VCaP (cell line): Measurements from ENCODE around the gene SLC25A36.

ENCODE experiments used
- H3K27ac ChIP-seq: fragments of 450-650 bp; 2 replicates; pipeline ENCODE4 v1.5.1; 2017
- CTCF ChIP-seq: fragments of 450-650 bp; conservative IDR thresholded peaks from 2 replicates; pipeline ENCODE4 v1.5.1; 2017; ENCODE audit warnings: mild to moderate bottlenecking, moderate library complexity

Gene SLC25A36

DNA sequence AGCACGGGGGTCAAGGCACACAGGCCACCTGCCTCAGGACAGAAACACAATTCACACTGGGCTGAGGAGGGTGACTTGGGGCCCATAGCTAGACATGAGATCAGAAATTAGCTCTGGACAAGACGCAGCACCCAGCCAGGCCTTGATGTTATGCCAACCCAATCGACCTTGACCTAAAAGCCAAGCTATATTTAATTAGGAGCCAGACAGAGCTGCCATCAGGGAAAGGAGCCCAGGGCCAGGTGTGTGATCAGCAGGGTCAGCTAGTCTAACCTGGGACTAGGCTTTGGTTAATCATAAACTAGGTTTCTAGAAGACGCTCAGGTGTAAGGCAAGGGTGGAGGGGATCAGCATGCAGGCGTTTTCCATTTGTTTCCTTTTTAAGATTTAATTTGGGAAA lies 23.9 kb upstream of the SLC25A36 start:
- TF ChIP-seq CTCF = no peak
- peak overlapping the region; percentile 31 for H3K27ac ChIP-seq

DNA sequence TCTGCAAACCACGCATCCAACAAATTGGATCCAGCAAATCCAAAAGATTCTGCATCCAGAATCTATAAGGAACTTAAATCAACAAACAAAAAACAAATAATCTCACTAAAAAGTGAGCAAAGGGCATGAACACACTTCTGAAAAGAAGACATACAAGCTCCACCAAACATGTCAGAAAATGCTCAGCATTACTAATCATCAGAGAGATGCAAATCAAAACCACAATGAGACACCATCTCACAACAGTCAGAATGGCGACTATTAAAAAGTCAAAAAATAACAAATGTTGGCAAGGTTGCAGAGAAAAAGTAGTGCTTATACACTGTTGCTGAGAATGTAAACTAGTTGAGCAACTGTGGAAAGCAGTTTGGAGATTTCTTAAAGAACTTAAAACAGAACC lies 21.6 kb upstream of the SLC25A36 start:
- no peak overlapping the region for H3K27ac ChIP-seq
- no peak for TF ChIP-seq CTCF

DNA sequence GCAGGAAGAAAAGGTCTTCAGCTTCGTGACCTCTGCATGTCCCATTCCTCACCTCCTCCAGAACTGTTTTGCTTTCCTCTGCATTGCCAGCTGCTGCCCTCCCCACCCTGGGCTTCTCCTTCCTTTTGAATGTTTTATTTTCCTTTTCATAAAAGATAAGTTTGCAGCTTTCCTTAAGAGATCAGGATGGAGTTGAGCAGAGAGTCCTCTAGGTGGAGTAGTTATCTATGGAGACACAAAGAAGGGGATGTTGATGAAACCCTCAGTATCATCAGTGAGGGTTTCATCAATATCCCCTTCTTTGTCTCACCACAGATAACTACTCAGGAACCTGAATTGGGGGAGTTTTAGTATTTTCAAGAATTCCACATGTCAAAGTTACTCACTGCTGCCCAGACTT lies 19.0 kb upstream of the SLC25A36 start:
- TF ChIP-seq CTCF = peak; percentile 73

GRCh38 chr3:140924097-140924873 lies 17.4 kb upstream of the SLC25A36 start:
- H3K27ac ChIP-seq = peak overlapping the region; percentile 30; the same call in 1 of the 2 replicates
- TF ChIP-seq CTCF = no peak

More for the DNA sequence above, 19.0 kb upstream of the SLC25A36 start:
- no peak overlapping the region for H3K27ac ChIP-seq

DNA sequence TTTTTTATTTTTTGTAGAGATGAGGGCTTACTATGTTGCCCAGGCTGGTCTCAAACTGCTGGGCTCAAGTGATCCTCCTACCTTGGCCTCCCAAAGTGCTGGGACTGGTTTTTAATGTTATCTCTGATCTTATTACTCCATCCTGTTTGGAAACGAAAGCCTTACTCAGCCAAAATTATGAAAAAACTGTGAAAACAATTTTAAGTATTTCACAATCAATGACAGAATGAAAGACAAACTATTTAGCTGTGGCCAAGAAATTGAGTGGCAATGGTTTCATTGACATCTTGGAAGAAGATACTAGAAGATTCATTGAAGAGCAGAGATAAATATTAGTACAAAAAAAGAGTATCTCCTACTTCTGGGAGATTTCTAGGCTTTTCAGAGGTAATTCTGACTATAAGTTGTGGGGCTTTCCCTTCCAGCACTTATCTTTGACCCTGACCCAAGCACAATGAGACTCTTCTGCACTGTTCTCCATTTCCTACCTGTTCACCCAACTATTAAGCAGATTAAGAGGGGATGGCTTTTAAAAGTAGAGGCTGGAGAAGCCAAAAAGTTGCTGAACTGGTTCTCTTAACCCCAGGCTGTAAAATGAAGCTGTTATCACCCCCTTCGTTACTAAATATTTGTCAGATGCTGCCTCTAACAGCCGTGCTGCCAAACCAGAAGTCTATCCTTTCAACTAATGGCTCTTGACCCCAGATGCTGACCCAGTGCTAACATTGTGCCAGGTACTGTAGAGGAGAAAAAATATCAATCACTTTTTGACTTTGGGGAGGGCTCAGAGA lies 14.2 kb upstream of the SLC25A36 start:
- no peak overlapping the region for H3K27ac ChIP-seq
- TF ChIP-seq CTCF = no peak

DNA sequence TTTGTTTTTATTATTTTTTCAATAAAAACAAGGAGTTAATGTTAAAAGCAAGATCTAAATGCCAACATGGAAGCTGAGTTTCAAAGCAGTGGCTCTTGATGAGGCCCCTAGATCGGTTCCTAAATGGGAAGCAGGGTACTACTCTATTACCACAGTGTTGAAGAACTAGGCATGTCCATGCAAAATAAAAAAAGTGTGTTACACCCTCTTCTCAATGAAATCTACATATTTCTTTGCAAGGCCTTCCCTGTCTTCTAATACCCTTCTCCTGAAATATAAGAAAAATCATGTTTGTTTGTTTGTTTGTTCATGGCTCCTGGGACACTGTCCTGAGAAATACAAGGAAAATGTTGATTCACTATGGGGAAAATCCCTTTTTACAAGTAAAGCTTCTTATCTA lies 12.2 kb upstream of the SLC25A36 start:
- no peak overlapping the region for H3K27ac ChIP-seq
- no peak for TF ChIP-seq CTCF

DNA sequence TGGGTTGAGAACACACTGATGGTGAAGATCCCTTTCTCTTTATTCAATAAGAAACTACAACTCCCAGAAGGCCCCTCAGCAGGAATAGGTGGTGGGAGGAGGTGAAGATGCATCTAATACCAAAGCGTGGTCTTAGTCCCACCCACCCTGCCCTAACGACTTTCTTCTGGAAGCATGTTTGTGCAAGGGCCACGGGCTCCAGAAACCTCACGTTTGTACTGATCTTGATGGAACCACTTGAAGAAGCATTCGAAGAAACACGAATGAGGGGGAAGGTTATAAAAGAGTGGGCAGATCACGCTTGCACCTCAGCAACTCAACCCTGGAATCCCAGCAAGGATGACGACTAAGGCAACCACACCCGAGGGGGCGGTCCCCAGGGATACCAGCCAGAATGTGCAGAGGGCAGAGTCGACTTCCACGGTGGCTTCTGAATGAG lies 10.6 kb upstream of the SLC25A36 start:
- no peak overlapping the region for H3K27ac ChIP-seq
- TF ChIP-seq CTCF = no peak
